ENCODE measurements around the gene C19orf18.

Gene C19orf18

DNA sequence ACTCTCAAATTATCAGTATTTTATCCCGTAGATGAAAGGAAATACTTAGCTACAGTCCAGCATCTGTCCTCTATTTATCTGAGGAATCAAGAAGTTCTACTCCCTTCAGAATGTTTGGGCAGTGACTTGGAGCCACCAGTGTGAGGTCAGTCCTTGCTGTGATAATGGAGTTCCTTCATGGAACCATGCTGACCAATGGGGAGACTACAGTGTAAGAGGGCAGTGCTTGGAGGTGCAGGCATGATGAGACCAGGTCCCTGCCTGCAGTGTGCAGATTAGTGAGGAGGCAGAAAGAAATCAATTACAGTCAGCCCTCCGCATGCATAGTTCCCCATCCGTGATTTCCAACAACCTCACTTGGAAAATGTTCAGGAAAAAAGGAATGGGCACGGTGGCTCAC, at the start of gene C19orf18:
Gene C19orf18 (minus strand): TSS at position 101 of the 400 bp plus-strand sequence. CDS start 102 bp downstream, outside the sequence.
- Histone ChIP-seq H2AFZ (ENCODE audit: low read length) (no peak within 1 kb of the TSS), H3F3A (ENCODE audit: insufficient read depth, low read length) (no peaks in the 10 kb centered on the region), H3K4me1 (ENCODE audit: low read length) (no peaks in the 10 kb centered on the region), H4K20me1 (ENCODE audit: insufficient read depth, low read length) (no peaks in the 10 kb centered on the region), H3K4me2 (ENCODE audit: low read depth, low read length) (no peak within 1 kb of the TSS), H3K9me2 (replicated peaks; ENCODE audit: insufficient read depth, low read length) (no peaks in the 10 kb centered on the region), H3K9me3 (replicated peaks; ENCODE audit: insufficient read depth, low read length) (no peaks in the 10 kb centered on the region), H3K27me3 (replicated peaks; ENCODE audit: insufficient read depth, low read length) (no peaks in the 10 kb centered on the region), H3K4me3 (ENCODE audit: low read length) (no peak within 1 kb of the TSS), H3K36me3 (replicated peaks; ENCODE audit: insufficient read depth, low read length) (no peaks in the 10 kb centered on the region), H3K27ac (ENCODE audit: low read length) (no peak within 1 kb of the TSS), H3K9ac (ENCODE audit: low read length) (no peak within 1 kb of the TSS), H3K79me2 (ENCODE audit: low read length) (no peaks in the 10 kb centered on the region)
- DNase-seq: no peak
- TF ChIP-seq EZH2phosphoT487 (IDR thresholded peaks at IDR 0.05; ENCODE audit: low read length): no peak
- TF ChIP-seq, protein P1, sequence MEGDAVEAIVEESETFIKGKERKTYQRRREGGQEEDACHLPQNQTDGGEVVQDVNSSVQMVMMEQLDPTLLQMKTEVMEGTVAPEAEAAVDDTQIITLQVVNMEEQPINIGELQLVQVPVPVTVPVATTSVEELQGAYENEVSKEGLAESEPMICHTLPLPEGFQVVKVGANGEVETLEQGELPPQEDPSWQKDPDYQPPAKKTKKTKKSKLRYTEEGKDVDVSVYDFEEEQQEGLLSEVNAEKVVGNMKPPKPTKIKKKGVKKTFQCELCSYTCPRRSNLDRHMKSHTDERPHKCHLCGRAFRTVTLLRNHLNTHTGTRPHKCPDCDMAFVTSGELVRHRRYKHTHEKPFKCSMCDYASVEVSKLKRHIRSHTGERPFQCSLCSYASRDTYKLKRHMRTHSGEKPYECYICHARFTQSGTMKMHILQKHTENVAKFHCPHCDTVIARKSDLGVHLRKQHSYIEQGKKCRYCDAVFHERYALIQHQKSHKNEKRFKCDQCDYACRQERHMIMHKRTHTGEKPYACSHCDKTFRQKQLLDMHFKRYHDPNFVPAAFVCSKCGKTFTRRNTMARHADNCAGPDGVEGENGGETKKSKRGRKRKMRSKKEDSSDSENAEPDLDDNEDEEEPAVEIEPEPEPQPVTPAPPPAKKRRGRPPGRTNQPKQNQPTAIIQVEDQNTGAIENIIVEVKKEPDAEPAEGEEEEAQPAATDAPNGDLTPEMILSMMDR (IDR thresholded peaks at IDR 0.05; ENCODE audit: low read length): no peak
- no peak for TF ChIP-seq EZH2 (optimal IDR thresholded peaks at IDR 0.05; ENCODE audit: low read depth, low read length)

DNA sequence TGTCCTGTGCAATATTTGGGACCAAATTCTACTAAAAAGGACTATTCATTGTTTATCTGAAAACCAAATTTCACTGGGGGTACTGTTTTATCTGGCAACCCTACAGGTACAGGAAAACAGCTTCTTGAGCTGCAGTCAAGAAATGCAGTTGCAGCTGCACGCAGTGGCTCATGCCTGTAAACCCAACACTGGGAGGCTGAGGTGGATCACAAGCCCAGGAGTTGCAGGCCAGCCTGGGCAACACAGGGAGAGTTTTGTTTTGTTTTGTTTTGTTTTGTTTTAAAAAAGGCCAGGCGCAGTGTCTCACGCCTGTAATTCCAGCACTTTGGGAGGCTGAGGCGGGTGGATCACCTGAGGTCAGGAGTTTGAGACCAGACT, 47.9 kb upstream of the C19orf18 start:
- Histone ChIP-seq H3F3A (ENCODE audit: insufficient read depth, low read length) (no peaks in the 10 kb centered on the region), H3K4me2 (ENCODE audit: low read depth, low read length) (no peak overlapping the region), H3K9me2 (replicated peaks; ENCODE audit: insufficient read depth, low read length) (no peaks in the 10 kb centered on the region), H4K20me1 (ENCODE audit: insufficient read depth, low read length) (no peaks in the 10 kb centered on the region), H3K27ac (ENCODE audit: low read length) (no peak overlapping the region), H3K4me1 (ENCODE audit: low read length) (no peaks in the 10 kb centered on the region), H3K9ac (ENCODE audit: low read length) (no peak overlapping the region), H3K27me3 (replicated peaks; ENCODE audit: insufficient read depth, low read length) (no peaks in the 10 kb centered on the region), H3K9me3 (replicated peaks; ENCODE audit: insufficient read depth, low read length) (no peaks in the 10 kb centered on the region), H3K79me2 (ENCODE audit: low read length) (no peaks in the 10 kb centered on the region), H2AFZ (ENCODE audit: low read length) (no peak overlapping the region), H3K36me3 (replicated peaks; ENCODE audit: insufficient read depth, low read length) (no peaks in the 10 kb centered on the region), H3K4me3 (ENCODE audit: low read length) (no peak overlapping the region)
- TF ChIP-seq EZH2 (optimal IDR thresholded peaks at IDR 0.05; ENCODE audit: low read depth, low read length) (no peak), EZH2phosphoT487 (IDR thresholded peaks at IDR 0.05; ENCODE audit: low read length) (no peak)
- TF ChIP-seq, protein P1 (IDR thresholded peaks at IDR 0.05; ENCODE audit: low read length): no peak
- no peak for DNase-seq

DNA sequence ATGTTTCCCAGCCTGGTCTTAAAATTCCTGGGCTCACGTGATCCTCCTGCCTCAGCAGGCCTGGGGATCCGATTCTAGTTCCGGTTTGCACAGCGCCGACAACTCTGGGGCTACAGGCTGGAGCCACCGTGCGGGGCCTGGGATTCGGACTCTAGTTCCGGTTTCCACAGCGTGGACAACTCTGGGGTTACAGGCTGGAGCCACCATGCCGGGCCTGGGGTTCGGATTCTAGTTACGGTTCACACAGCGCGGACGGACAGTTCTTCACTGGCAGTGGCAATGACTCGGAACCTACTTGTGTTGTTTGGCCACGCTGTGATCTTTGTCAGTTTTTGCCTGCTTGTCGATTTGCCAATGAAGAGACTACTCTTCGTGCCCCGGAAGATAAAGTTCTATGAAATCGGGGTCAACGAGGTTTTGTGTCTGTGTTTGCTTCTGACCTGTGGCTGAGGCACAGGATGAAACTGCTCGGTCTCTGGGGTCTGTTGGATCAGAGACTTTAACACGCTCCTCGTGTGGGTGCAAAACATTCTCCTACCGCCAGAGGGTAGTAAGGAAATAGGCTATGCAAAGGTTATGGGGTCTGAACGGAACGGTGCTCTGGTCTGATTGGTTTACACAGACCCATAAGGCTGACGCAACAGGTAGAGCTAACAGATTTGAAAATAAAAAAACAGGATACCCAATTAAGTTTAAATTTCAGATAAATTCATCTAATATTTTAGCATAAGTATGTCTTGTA, 47.4 kb upstream of the C19orf18 start:
- no peak overlapping the region for H2AFZ ChIP-seq (ENCODE audit: low read length)

More for the DNA sequence above, 47.4 kb upstream of the C19orf18 start:
- Histone ChIP-seq H3K36me3 (replicated peaks; ENCODE audit: insufficient read depth, low read length) (no peaks in the 10 kb centered on the region), H3K27ac (ENCODE audit: low read length) (no peak overlapping the region), H3K27me3 (replicated peaks; ENCODE audit: insufficient read depth, low read length) (no peaks in the 10 kb centered on the region), H4K20me1 (ENCODE audit: insufficient read depth, low read length) (no peaks in the 10 kb centered on the region), H3K9ac (ENCODE audit: low read length) (no peak overlapping the region), H3K4me3 (ENCODE audit: low read length) (no peak overlapping the region), H3K79me2 (ENCODE audit: low read length) (no peaks in the 10 kb centered on the region), H3K9me2 (replicated peaks; ENCODE audit: insufficient read depth, low read length) (no peaks in the 10 kb centered on the region), H3F3A (ENCODE audit: insufficient read depth, low read length) (no peaks in the 10 kb centered on the region), H3K9me3 (replicated peaks; ENCODE audit: insufficient read depth, low read length) (no peaks in the 10 kb centered on the region), H3K4me2 (ENCODE audit: low read depth, low read length) (no peak overlapping the region), H3K4me1 (ENCODE audit: low read length) (no peaks in the 10 kb centered on the region)
- TF ChIP-seq EZH2 (optimal IDR thresholded peaks at IDR 0.05; ENCODE audit: low read depth, low read length) (no peak), EZH2phosphoT487 (IDR thresholded peaks at IDR 0.05; ENCODE audit: low read length) (no peak)
- TF ChIP-seq, protein P1 (IDR thresholded peaks at IDR 0.05; ENCODE audit: low read length): 0 out of 2 replicates have a peak, but pooled peaks have one; percentile 15
- DNase-seq: peak; percentile 8
